Measurements from ENCODE around the gene NAPSA.

- TF ChIP-seq CTCF (optimal IDR thresholded peaks at IDR 0.05 in 1 of 3, IDR thresholded peaks at IDR 0.05 in 1 of 3, conservative IDR thresholded peaks at IDR 0.05 in 1 of 3; ENCODE audit: extremely low read depth in 1 of 3, insufficient read depth in 2 of 3, low read length in 3 of 3) (no peak), EZH2 (IDR thresholded peaks at IDR 0.05; ENCODE audit: low read length) (no peak)
These were observed 33.4 kb upstream of the NAPSA start for GRCh38 chr19:50398675-50399367.
